HG03039 (cell line): ENCODE data around the gene SIX2.

Experiments used
- ATAC-seq: cut with Tn5 transposase; IDR thresholded peaks from one replicate; pipeline ENCODE4 v1.9.1; 2021; ENCODE audit warnings: mild to moderate bottlenecking, moderate library complexity; ENCODE audit not compliant: unreplicated experiment

The SIX2 gene

GRCh38 chr2:45003579-45004551 lies 5.4 kb downstream of the SIX2 start:
- ATAC-seq: no peak

- no peak for ATAC-seq
Observed at GRCh38 chr2:45002686-45003085, 6.6 kb downstream of the SIX2 start.

DNA sequence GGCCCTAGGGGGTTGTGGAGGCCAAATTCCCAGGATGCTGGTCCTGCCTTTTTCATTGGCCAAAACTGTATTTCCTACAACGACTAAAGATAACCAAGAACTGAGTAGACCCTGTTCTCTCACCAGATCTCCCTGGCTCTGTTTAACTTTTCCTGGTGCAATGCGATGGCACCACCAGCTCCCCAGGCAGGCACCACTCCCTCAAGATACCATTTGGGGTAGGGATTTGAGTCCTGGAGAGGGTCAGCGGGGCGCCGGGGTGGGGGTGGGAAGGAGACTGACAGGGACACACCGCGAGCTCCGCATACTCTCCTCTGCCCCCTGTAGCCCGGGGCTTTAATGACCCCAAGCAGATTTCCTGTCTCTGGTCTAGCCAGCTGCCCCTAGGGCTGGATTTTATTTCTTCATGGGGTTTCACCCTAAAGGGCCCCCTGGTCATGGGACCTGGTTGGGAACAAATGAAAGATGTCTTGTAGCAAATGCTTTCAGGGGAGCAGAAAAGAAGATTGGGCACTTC lies 7.3 kb downstream of the SIX2 start:
- ATAC-seq: no peak

DNA sequence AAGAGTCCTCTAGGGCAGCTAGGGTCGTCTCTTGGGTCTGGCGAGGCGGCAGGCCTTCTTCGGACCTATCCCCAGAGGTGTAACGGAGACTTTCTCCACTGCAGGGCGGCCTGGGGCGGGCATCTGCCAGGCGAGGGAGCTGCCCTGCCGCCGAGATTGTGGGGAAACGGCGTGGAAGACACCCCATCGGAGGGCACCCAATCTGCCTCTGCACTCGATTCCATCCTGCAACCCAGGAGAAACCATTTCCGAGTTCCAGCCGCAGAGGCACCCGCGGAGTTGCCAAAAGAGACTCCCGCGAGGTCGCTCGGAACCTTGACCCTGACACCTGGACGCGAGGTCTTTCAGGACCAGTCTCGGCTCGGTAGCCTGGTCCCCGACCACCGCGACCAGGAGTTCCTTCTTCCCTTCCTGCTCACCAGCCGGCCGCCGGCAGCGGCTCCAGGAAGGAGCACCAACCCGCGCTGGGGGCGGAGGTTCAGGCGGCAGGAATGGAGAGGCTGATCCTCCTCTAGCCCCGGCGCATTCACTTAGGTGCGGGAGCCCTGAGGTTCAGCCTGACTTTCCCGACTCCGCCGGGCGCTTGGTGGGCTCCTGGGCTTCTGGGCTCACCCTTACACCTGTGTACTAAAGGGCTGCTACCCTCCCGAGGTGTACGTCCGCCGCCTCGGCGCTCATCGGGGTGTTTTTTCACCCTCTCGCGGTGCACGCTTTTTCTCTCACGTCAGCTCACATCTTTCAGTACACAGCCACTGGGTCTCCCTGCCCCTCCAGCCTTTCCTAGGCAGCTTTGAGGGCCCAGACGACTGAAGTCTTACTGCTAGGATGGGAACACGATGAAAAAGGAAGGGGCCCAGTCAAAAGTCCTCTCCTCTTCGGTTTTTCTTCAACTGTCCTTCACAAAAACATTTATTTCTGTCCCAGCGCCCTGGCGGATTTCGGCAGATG lies 8.1 kb downstream of the SIX2 start:
- ATAC-seq: no peak

DNA sequence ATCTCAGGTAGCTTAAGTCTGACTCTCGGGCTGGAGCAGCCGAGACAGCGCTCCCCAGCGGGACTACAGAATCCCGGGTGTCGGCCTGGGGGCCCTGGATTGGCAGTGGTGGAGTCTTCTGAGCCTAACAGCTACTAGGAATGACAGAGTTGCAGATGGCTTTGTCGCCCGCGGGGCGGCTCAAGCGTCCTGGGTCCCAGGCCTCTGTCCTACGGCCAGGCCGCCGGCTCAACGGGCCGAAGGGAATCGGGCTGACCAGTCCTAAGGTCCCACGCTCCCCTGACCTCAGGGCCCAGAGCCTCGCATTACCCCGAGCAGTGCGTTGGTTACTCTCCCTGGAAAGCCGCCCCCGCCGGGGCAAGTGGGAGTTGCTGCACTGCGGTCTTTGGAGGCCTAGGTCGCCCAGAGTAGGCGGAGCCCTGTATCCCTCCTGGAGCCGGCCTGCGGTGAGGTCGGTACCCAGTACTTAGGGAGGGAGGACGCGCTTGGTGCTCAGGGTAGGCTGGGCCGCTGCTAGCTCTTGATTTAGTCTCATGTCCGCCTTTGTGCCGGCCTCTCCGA lies 8.8 kb downstream of the SIX2 start:
- no peak for ATAC-seq

DNA sequence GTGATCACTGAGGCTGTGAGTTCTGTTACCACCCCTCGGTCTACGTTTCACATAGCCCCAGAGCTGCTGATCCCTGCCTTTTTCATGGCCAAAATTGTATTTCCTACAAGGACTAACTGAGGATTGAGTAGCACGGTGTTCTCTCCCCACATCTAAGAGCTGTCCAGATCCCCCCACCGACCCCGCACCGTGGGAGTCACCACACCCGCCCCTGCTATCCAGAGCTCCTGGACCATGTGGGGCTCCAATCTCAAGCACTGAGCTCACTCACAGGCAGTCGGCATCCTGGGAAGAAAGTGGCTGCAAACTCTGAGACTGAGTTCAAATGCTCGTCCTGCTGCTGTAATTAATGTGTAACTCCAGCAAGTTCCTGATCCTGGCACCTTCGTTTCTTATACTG lies 9.7 kb downstream of the SIX2 start:
- ATAC-seq: no peak

GRCh38 chr2:44997963-44998362 lies 11.3 kb downstream of the SIX2 start:
- no peak for ATAC-seq

DNA sequence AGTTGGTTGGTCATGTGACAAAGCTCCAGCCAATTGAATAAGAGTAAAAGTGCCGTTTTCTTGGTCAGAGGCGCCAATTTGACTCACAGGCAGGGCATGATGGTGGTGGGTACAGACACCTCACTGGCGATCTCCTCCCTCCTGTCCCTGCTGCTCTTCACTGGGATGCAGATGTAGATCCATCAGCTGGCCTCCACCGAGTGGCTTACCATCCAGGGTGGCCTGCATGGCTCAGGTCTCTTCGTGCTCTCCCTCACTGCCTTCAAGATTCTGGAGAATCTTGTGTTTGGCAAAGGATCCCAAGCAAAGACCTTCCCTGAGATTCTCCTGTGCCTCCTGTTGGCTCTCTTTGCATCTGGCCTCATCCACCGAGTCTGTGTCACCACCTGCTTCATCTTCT lies 12.9 kb downstream of the SIX2 start:
- ATAC-seq: no peak

DNA sequence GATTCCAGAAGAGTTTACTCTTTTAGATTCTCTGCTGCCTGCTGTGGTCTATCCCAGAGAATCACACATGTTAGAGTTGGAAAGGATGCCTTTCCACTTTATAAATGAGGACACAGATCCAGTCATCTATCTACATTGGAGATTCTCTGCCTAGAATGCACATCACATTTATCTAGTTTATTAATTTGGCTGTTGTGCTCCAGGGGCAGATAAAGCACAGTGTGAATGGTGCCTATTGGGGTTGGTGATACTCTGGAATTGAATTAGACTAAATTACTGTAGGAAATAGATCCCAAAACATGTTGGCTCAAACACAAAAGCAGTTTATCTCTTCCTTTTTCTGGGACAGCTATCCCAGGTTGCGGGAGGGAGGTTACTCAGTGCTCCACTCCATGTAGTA lies 14.9 kb downstream of the SIX2 start:
- ATAC-seq: no peak

- no peak for ATAC-seq
Observed at GRCh38 chr2:44989176-44989575, 20.1 kb downstream of the SIX2 start.

DNA sequence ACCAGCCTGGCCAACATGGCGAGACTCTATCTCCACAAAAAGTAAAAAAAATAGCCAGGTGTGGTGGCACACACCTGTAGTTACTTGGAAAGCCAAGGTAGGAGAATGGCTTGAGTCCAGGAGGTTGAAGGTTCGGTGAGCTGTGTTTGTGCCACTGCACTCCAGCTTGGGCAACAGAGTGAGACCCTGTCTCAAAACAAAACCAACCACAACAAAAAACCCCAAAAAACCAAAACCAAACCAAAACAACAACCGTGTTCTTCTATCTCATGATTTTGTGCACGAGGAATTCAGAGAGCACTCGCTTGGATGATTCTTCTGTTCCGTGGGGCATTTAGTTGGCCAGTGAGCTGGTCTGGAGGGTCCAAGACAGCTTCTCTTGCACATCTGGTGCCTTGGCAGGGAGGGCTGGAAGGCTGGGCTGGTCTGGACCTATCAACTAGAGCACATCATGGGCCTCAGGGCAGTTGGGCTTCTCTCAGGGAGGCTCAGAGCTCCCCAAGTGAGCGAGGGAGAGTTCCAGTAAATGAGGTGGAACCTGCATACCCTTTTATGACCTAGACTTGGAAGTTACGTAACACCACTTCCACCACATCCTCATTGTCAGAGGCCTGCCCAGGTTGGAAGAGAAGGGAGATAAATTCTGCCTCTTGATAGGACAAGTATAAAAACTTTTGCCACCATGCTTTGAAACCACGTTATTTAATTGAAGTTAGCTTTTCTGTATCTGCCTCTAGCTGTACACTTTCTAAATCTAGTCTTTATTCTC lies 25.2 kb downstream of the SIX2 start:
- ATAC-seq: no peak

DNA sequence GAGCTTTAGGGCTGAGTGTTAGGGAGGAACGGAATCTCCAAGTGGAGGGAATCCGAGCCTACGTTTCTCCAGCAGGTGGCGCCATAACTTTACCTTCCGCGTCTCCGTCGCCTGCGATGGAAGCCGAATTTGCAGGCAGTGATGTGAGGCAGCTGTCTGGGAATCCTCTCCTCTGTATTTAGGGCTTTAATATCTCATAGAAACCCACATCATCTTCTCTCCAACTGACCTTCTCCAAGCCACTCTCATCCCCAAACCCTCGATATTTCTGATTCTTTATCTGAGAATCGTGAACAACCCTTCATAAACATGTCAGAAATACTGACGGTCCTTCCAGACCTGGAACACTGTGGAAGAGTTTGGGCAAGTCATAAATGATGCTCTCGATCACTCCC lies 27.5 kb downstream of the SIX2 start:
- ATAC-seq: no peak

- ATAC-seq: no peak
Observed at GRCh38 chr2:44980751-44981713, 28.2 kb downstream of the SIX2 start.

GRCh38 chr2:44979581-44979980 lies 29.7 kb downstream of the SIX2 start:
- ATAC-seq: no peak

DNA sequence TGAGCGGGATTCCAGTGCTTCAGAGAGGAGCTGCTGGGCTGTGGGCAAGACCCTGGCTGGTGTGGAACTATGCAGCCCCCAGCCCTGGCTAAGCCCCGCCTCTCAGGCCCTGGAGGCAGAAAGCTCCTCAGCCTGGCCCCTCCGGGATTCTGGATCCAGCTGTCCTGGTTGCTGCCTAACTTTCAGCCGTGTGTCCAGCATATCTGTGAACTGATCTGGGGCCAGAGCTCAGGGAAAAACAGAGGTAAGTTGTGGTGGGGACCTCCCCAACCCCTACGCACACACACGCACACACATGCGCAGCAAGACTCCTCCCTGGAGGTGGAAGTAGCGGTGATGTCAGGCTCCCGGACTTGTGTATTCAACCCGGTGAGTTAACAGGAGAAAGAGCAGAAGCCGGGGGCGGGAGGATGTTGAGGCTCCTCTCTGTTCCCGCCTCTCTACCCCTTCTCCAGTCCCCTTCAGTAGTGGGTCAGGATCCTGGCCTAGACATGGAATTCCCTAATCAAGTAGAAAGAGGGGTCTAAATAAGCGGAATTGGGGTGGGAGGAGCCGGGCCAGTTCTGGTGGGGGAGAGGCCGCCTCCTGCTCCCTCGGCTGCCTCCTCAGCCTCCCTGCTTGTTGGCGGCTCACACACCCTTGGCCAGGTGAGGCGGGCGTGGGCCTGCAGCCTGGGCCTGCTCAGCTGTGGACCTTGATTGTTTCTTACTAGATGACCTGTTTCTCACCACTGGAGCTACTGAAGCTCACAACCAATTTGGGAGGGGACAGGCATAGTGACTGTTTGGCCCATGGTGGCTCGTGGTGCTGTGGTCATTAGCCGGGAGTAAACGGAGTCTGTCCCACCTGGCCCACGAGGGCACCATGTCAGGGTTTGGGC lies 33.4 kb downstream of the SIX2 start:
- ATAC-seq: no peak

GRCh38 chr2:44974064-44974715 lies 35.1 kb downstream of the SIX2 start:
- no peak for ATAC-seq

- no peak for ATAC-seq
Observed at GRCh38 chr2:44972771-44973535, 36.3 kb downstream of the SIX2 start.
